HUES6 (cell line): Measurements from ENCODE around the gene C11orf65.
"Not testable (repeated sequence)": the region's sequence is repeated elsewhere in the genome, so short reads cannot be mapped to it uniquely, and the experiment has no call there.

Experiments used
- H3K27ac ChIP-seq: 2 replicates; pipeline ENCODE4 v1.7.0; 2013; ENCODE audit warnings: low read depth, mild to moderate bottlenecking, low read length, inconsistent platforms
- H3K27me3 ChIP-seq: 2 replicates; pipeline ENCODE4 v1.6.1; 2013; ENCODE audit warnings: low read length; ENCODE audit not compliant: control insufficient read depth, insufficient read depth
- H3K36me3 ChIP-seq: 2 replicates; pipeline ENCODE4 v1.6.1; 2013; ENCODE audit warnings: low read length; ENCODE audit not compliant: control insufficient read depth, insufficient read depth
- H3K4me1 ChIP-seq: 2 replicates; pipeline ENCODE4 v1.6.1; 2013; ENCODE audit warnings: low read length; ENCODE audit not compliant: control insufficient read depth, insufficient read depth
- H3K4me3 ChIP-seq: 2 replicates; pipeline ENCODE4 v1.5.1; 2013; ENCODE audit warnings: low read depth, low read length
- H3K9ac ChIP-seq: one replicate; pipeline ENCODE4 v1.6.1; 2013; ENCODE audit warnings: mild to moderate bottlenecking, low read length
- H3K9me3 ChIP-seq: 2 replicates; pipeline ENCODE4 v1.6.1; 2013; ENCODE audit warnings: low read depth, low read length; ENCODE audit not compliant: control insufficient read depth, insufficient read depth

C11orf65 gene

GRCh38 chr11:108402241-108402640, 65.1 kb downstream of the C11orf65 start:
- H3K4me1 ChIP-seq, result no peaks in the 10 kb centered on the region
- no peak overlapping the region for H3K4me3 ChIP-seq
- no peaks in the 10 kb centered on the region for H3K27me3 ChIP-seq
- H3K9me3 ChIP-seq, result no peaks in the 10 kb centered on the region
- no peaks in the 10 kb centered on the region for H3K36me3 ChIP-seq
- H3K27ac ChIP-seq, result no peak overlapping the region
- no peak overlapping the region for H3K9ac ChIP-seq

GRCh38 chr11:108398439-108398838, 68.9 kb downstream of the C11orf65 start:
- Histone ChIP-seq H3K36me3 (no peaks in the 10 kb centered on the region), H3K9me3 (no peaks in the 10 kb centered on the region), H3K4me3 (no peak overlapping the region), H3K27me3 (no peaks in the 10 kb centered on the region), H3K27ac (no peak overlapping the region), H3K9ac (no peak overlapping the region), H3K4me1 (no peaks in the 10 kb centered on the region)

GRCh38 chr11:108396672-108397071, 70.7 kb downstream of the C11orf65 start:
- not testable (repeated sequence) for H3K9ac ChIP-seq, H3K4me1 ChIP-seq, H3K36me3 ChIP-seq, H3K27ac ChIP-seq, H3K9me3 ChIP-seq, H3K27me3 ChIP-seq, H3K4me3 ChIP-seq

- Histone ChIP-seq H3K4me1 (no peaks in the 10 kb centered on the region), H3K36me3 (no peaks in the 10 kb centered on the region), H3K27ac (no peak overlapping the region), H3K27me3 (no peaks in the 10 kb centered on the region), H3K9ac (no peak overlapping the region), H3K4me3 (no peak overlapping the region), H3K9me3 (no peaks in the 10 kb centered on the region)
Measured at GRCh38 chr11:108394744-108395284, 72.5 kb downstream of the C11orf65 start.

GRCh38 chr11:108393046-108393445, 74.3 kb downstream of the C11orf65 start:
- no peak overlapping the region for H3K4me3 ChIP-seq
- no peaks in the 10 kb centered on the region for H3K4me1 ChIP-seq
- H3K9ac ChIP-seq, result no peak overlapping the region
- no peaks in the 10 kb centered on the region for H3K9me3 ChIP-seq
- H3K27ac ChIP-seq, result no peak overlapping the region
- H3K27me3 ChIP-seq, result no peaks in the 10 kb centered on the region
- no peaks in the 10 kb centered on the region for H3K36me3 ChIP-seq

GRCh38 chr11:108392353-108392752, 75.0 kb downstream of the C11orf65 start:
- no peaks in the 10 kb centered on the region for H3K4me1 ChIP-seq
- H3K27ac ChIP-seq, result no peak overlapping the region
- no peaks in the 10 kb centered on the region for H3K27me3 ChIP-seq
- H3K9ac ChIP-seq, result no peak overlapping the region
- no peaks in the 10 kb centered on the region for H3K9me3 ChIP-seq
- H3K4me3 ChIP-seq, result no peak overlapping the region
- H3K36me3 ChIP-seq, result no peaks in the 10 kb centered on the region

GRCh38 chr11:108388576-108388975, 78.8 kb downstream of the C11orf65 start:
- Histone ChIP-seq H3K9ac (no peak overlapping the region), H3K27ac (no peak overlapping the region), H3K4me1 (no peaks in the 10 kb centered on the region), H3K36me3 (no peaks in the 10 kb centered on the region), H3K4me3 (no peak overlapping the region), H3K9me3 (no peaks in the 10 kb centered on the region), H3K27me3 (no peaks in the 10 kb centered on the region)

- H3K9ac ChIP-seq, H3K9me3 ChIP-seq, H3K36me3 ChIP-seq, H3K27ac ChIP-seq, H3K4me1 ChIP-seq, H3K27me3 ChIP-seq, H3K4me3 ChIP-seq: not testable (repeated sequence)
Measured at GRCh38 chr11:108373505-108373904, 93.8 kb downstream of the C11orf65 start.

GRCh38 chr11:108370990-108371389, 96.3 kb downstream of the C11orf65 start:
- no peaks in the 10 kb centered on the region for H3K4me1 ChIP-seq

GRCh38 chr11:108370315-108370714, 97.0 kb downstream of the C11orf65 start:
- peaks cover 6% of the 10 kb centered on the region for H3K9me3 ChIP-seq
- peaks cover 10% of the 10 kb centered on the region; the same call in 1 of the 2 replicates for H3K36me3 ChIP-seq
- H3K27me3 ChIP-seq, result no peaks in the 10 kb centered on the region
- no peak overlapping the region for H3K9ac ChIP-seq
- no peak overlapping the region for H3K27ac ChIP-seq
- H3K4me1 ChIP-seq, result no peaks in the 10 kb centered on the region
- no peak overlapping the region for H3K4me3 ChIP-seq

More at GRCh38 chr11:108370990-108371389, 96.3 kb downstream of the C11orf65 start:
- Histone ChIP-seq H3K9me3 (peaks cover 6% of the 10 kb centered on the region), H3K9ac (no peak overlapping the region), H3K4me3 (no peak overlapping the region), H3K36me3 (peaks cover 8% of the 10 kb centered on the region; the same call in 1 of the 2 replicates), H3K27ac (no peak overlapping the region), H3K27me3 (no peaks in the 10 kb centered on the region)

GRCh38 chr11:108369064-108369463, 98.3 kb downstream of the C11orf65 start:
- H3K27me3 ChIP-seq, result no peaks in the 10 kb centered on the region
- no peak overlapping the region for H3K4me3 ChIP-seq
- H3K27ac ChIP-seq, result no peak overlapping the region
- H3K4me1 ChIP-seq, result no peaks in the 10 kb centered on the region
- peaks cover 6% of the 10 kb centered on the region for H3K9me3 ChIP-seq
- no peak overlapping the region for H3K9ac ChIP-seq
- peaks cover 17% of the 10 kb centered on the region; the same call in 1 of the 2 replicates for H3K36me3 ChIP-seq

GRCh38 chr11:108368134-108368533, 99.2 kb downstream of the C11orf65 start:
- Histone ChIP-seq H3K4me3 (no peak overlapping the region), H3K4me1 (no peaks in the 10 kb centered on the region), H3K9me3 (peaks cover 1% of the 10 kb centered on the region; the same call in 1 of the 2 replicates), H3K27ac (no peak overlapping the region), H3K36me3 (peaks cover 17% of the 10 kb centered on the region; the same call in 1 of the 2 replicates), H3K9ac (no peak overlapping the region), H3K27me3 (no peaks in the 10 kb centered on the region)
